Stimulated activated CD4-positive, alpha-beta T cell treated with anti-CD3 and anti-CD28 coated beads, Interleukin-2, amount 100 ng/mL, for 4 hours (primary cell): ENCODE results near the gene E2F8.
"Not testable (repeated sequence)": the region's sequence is repeated elsewhere in the genome, so short reads cannot be mapped to it uniquely, and the experiment has no call there.

ENCODE experiments used
- DNase-seq: peaks from one replicate; pipeline ENCODE4 v3.0.0-alpha.2; 2020; ENCODE audit warnings: low read depth

Gene E2F8

GRCh38 chr11:19240420-19241259 is at the start of gene E2F8:
E2F8 (minus strand) TSS chr11:19240945; CDS start chr11:19240121, 824 bp downstream.
- peak; percentile 64 for DNase-seq

- DNase-seq = no peak
Measured at GRCh38 chr11:19290356-19290755, 49.6 kb upstream of the E2F8 start.

GRCh38 chr11:19288256-19288655 is 47.5 kb upstream of the E2F8 start:
- no peak for DNase-seq

DNA sequence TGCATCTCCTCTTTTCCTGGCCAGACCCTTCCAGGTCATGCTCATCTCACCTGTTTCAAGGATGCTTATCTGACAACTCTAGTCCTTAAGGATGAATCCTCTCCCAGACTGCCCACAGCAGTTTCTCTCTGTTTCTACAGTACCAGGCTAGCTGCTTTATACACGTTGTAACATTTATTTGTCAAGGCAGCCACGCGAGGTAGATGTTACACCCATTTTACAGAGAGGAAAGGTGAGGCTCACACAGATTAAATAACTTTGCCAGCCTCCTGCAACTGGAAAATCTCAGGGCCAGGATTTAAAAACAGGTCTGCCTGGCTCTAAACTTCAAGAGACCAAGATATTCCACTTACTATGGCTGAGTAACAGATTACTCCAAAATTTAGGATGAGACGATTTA is 45.7 kb upstream of the E2F8 start:
- no peak for DNase-seq

DNA sequence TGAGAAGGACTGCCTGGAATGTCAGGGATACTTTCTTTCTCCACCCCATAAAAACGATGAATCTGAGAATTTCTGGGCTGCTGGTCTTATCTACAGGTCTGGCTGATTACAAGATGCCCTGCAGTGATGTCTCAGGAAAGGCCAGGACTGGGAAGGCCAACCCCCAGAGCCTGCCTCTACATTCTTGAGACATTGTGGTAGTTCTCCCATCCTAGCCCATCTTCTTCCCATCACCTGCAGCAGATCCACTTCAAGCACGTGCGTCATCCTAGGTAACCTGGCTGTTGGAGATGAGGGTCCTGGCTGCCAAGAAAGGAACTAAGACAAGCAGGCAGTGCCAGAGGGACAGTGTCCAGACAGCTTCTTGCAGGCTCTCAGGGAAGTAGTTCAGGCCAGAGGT is 44.1 kb upstream of the E2F8 start:
- no peak for DNase-seq

DNA sequence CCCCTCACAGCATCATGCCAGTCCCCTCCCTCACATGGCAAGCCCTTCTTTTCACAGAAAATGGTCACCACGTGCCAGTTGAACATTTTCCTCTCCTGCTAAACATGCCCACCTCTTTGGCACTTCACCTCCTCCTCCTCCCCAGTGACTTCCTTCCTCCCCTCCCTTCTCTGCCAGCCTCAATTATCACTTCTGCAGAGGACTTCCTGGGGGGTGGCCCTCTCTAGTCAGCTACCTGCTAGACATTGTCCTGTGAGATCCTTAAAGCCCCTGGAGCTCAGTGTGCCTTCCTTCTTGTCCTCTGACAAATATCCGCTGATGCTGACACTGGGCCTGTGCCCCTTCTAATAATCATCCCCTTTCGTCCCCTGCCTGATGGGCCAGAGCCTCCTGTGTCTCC is 43.2 kb upstream of the E2F8 start:
- DNase-seq = no peak

DNA sequence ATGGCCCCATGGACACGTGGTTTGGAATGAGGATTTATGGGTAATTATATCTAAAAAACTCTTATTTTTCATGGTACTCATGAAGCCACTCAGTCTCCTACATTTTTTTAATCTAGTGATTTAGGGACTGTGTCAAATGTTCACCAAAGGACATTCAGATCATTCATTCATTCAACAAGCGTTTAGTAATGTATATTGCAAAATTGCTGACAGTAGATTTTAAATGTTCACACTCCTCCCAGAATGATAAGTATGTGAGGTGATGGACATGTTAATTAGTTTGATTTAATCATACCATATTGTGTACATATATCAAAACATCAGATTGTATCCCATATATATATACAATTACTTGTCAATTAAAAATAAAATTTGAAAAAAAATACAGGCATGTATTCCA is 40.8 kb upstream of the E2F8 start:
- DNase-seq = no peak

GRCh38 chr11:19281041-19281440 is 40.3 kb upstream of the E2F8 start:
- DNase-seq = no peak

DNA sequence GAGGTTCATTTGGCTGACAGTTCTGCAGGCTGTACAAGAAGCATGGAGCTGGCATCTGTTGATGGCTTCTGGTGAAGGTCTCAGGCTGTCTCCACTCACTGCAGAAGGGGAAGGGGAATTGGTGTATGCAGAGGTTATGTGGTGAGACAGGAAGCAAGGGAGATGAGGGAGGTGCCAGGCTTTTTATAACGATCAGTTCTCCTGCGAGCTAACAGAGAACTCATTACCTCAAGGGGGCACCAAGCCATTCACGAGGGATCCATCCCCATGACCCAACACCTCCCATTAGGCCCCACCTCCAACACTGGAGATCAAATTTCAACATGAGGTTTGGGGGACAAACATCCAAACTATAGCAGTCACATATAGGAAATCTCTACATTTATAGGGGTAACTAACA is 38.7 kb upstream of the E2F8 start:
- no peak for DNase-seq

DNA sequence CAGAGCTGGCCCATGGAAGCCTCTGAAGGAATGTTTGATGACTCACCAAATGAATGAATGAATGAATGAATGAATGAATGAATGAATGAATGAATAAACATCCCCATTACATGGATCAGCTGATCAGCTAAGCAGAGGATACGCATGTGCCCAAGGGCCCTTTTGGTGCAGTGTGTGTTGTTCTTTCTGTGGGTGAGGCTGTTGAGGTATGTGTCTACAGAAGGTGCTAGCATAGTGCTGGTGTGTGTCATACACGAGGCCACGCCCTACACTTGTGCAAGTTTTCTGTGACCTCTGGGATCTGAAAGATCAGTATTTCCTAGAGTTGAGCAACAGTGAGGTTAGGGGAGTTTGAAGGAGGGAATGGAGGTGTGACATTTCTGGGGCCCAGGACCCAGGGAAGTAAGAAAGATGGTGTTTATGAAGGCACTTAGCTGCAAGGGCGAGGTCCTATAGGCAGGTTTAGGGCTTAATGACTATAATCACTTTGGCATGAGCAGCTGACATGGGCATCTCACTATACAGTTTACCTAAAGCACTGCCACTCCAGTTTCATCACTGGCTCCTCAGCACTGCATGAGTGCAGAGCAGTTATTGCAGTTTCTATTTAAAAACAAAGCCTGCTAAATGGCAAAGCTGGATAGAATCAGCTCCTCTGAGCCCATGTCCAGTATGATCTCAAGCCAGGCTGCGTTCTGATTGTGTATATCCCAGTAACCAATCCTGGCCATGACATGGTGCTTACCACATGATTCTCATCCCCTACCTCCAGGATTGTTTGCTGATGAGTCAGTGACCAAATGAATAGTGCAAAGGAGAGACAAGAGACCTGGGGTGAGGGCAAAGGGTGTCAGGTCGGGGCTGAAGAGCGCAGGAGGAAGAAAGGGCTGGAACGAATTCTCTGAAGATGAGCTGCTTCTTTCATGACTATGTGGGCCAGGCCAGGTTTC is 36.4 kb upstream of the E2F8 start:
- no peak for DNase-seq

DNA sequence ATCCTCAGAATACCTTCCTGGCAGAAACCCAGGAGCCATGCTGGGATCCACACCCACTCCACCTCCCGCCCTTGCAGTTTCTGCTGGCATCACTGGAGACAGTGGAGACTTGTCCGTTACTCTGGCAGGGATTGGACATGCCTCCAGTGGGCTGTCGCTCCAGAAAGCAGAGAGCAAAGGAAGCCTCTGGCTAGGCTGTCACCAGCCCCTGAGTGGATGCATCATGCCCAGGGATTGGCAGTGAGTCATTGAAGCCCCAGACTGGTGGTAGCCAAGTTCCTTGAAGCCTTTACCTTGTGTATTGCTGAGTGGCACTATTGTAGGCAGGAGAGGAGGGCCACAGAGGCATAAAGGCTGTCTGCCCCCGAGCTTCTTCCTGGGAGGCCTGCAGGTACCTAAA is 34.8 kb upstream of the E2F8 start:
- no peak for DNase-seq

GRCh38 chr11:19273219-19273618 is 32.5 kb upstream of the E2F8 start:
- DNase-seq = not testable (repeated sequence)

DNA sequence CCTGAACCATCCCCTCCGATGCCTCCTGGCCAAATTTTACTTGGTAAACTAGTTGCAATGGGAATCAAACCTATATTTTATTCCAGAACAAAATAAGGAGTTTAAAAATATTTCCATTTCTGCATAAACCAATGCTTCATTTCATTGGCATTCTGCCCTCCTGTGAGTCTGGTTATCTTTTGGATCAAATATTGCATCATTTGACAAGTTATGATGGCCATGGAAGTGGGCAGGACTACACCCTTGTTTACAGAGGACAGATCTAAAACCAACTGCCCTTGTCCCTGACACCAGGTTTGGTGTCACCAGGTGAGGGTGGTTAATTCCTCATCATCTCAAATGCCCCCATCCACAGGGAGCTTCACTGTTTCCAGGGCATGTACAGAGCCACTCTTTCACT is 28.2 kb upstream of the E2F8 start:
- DNase-seq = no peak

DNA sequence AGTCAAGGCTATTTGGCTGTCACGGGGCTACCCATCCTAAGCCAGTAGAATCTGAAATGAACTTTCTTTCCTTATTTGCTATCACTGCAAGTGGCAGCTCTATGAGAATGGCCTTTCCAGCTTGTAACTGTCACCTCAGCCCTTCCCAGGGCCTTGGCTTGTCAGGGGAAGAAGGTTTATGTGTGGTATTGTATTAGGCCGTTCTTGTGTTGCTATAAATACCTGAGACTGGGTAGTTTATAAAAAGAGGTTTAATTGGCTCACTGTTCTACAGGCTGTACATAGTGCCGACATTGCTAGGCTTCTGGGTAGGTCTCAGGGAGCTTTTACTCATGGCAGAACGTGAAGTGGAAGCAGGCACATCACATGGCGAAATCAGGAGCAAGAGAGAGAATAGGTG is 26.8 kb upstream of the E2F8 start:
- no peak for DNase-seq

- DNase-seq = no peak
Measured at GRCh38 chr11:19263333-19263732, 22.6 kb upstream of the E2F8 start.

- peak; percentile 39 for DNase-seq
Measured at GRCh38 chr11:19259487-19260345, 19.0 kb upstream of the E2F8 start.

GRCh38 chr11:19258641-19259230 is 18.0 kb upstream of the E2F8 start:
- DNase-seq = no peak

DNA sequence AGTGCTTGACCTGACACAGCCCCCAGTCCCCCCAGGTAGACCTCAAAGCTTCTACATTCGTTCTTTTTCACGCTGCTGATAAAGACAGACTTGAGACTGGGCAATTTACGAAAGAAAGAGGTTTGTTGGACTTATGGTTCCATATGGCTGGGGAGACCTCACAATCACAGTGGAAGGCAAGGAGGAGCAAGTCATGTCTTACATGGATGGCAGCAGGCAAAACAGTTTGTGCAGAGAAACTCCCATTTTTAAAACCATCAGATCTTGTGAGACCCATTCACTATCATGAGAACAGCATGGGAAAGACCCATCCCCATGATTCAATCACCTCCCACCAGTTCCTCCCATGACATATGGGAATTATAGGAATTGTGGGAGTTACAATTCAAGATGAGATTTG is 13.7 kb upstream of the E2F8 start:
- DNase-seq = not testable (repeated sequence)

DNA sequence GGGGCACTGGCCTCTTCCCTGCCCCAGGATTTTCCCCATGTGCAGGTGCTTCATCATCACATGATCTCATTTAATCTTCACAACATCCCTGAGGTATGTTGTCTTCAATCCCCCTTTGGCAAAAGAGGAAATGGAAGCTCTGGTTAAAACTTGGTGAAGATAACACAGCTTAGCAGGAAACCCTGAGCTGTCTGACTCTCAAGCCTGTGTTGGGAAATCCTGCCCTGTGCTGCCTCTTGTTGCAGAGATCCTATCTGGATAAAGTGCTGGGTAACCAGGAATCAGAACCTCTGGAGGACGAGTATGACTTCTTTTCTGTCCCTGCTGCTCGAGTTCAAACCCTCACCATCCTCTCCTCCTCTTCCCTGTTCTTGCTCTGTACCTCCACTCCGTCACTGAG is 13.1 kb upstream of the E2F8 start:
- DNase-seq = no peak

DNA sequence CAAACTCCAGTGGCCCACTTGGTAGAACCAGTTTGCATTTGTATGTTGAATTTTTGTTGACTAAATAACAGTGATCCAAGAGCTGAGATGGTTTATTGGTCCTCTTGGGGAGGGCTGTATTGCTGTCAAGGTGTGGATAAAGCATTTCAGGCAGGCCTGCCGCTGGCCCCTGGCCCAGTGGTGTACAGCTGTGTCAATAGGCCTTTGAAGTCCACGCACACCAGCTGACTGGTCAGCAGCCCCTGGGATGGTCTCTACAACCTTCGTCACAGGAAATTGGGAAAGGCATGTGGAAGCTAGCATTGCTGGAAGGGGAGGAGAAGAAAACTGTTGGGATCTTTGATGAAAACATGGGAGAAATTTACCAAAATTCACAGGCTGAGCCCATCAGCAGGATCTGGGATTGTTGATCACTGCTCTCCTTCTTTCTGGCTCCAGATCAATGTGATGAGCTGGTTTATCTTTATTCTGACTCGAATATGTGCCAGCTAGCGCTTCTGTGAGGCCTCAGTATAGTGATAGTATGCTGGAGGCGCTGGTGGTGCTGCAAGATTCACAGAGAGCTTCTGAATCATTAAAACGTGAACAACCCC is 12.5 kb upstream of the E2F8 start:
- DNase-seq = no peak
